ENCODE results near the gene CCR2.

- TF ChIP-seq CTCF (IDR thresholded peaks at IDR 0.05): no peak
- TF ChIP-seq EP300 (IDR thresholded peaks at IDR 0.05): no peak
These were observed 15.1 kb upstream of the CCR2 start for GRCh38 chr3:46338840-46339239.
